Measurements from ENCODE around the gene GCNT3.

The GCNT3 gene

DNA sequence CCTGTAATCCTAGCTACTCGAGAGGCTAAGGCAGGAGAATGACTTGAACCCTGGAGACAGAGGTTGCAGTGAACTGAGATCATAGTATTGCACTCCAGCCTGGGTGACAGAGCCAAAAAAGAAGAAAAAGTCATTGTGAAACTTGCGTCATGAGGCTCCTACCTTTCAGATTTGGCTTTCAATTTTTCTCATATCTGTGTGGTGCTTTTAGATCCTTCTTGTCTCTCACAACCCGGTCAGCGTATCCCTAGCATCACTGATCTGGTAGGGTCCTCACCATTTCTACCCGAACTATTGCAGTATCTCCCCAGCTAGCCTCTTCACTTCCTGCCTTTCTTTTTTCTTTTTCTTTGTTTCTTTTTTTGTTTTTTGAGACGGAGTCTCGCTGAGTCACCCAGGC, 21.6 kb upstream of the GCNT3 start (continued):
- TF ChIP-seq ZBTB8A (tag by site-specific recombination; IDR thresholded peaks at IDR 0.05) (no peak), ZNF473 (tag by site-specific recombination; IDR thresholded peaks at IDR 0.05) (no peak), ZNF174 (tag by site-specific recombination; IDR thresholded peaks at IDR 0.05) (no peak), ZNF626 (tag by site-specific recombination; IDR thresholded peaks at IDR 0.05) (no peak), SCRT2 (tag by site-specific recombination; IDR thresholded peaks at IDR 0.05) (no peak), ZBTB1 (tag by site-specific recombination; IDR thresholded peaks at IDR 0.05) (no peak)
- TF ChIP-seq, protein P1, sequence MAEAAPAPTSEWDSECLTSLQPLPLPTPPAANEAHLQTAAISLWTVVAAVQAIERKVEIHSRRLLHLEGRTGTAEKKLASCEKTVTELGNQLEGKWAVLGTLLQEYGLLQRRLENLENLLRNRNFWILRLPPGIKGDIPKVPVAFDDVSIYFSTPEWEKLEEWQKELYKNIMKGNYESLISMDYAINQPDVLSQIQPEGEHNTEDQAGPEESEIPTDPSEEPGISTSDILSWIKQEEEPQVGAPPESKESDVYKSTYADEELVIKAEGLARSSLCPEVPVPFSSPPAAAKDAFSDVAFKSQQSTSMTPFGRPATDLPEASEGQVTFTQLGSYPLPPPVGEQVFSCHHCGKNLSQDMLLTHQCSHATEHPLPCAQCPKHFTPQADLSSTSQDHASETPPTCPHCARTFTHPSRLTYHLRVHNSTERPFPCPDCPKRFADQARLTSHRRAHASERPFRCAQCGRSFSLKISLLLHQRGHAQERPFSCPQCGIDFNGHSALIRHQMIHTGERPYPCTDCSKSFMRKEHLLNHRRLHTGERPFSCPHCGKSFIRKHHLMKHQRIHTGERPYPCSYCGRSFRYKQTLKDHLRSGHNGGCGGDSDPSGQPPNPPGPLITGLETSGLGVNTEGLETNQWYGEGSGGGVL (tag by site-specific recombination; IDR thresholded peaks at IDR 0.05), result no peak

GRCh38 chr15:59591356-59591755, 20.2 kb upstream of the GCNT3 start:
- Histone ChIP-seq H3K36me3 (ENCODE audit: control insufficient read depth in 2 of 2, insufficient read depth in 1 of 2, low read length in 2 of 2) (no peaks in the 10 kb centered on the region), H3K27ac (ENCODE audit: extremely low read depth, low read depth, low read length) (no peak overlapping the region)
- CTCF ChIA-PET, result interaction anchor here (0.6 kb wide), 1 partner anchor 635 kb away, joined by 3 read pairs; no protein-coding TSS in a partner anchor

DNA sequence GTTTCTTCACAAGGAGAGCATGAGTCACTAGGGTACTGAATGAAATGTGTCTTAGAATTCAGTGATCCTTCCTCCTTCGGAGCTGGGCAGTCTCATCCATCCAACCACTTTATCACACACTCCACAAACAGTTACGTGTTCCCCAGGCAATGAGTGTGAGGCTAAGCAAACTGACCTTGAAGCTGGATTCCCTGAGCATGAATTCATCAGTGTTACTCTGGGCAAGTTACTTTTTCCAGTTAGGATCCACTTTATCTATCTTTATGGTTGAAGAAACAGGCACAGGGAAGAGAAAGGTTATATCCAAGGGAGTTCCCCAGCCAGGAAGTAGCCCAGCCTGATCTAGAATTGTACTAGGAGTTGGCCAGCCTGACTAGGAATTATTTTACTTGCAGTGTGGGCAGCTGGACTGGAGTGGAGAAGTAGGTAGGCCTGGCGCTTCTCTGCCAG, 17.1 kb upstream of the GCNT3 start:
- H3K36me3 ChIP-seq (ENCODE audit: control insufficient read depth in 2 of 2, insufficient read depth in 1 of 2, low read length in 2 of 2), result no peaks in the 10 kb centered on the region
- CTCF ChIA-PET, result interaction anchor here (0.6 kb wide), 1 partner anchor 450 kb away, joined by 3 read pairs; no protein-coding TSS in a partner anchor
- H3K4me1 ChIP-seq (ENCODE audit: control insufficient read depth, insufficient read depth, low read length), result no peaks in the 10 kb centered on the region
- H3K4me3 ChIP-seq (ENCODE audit: low read depth, low read length), result no peak overlapping the region
- no peak overlapping the region for H3K27ac ChIP-seq (ENCODE audit: extremely low read depth, low read depth, low read length)
- POLR2A ChIA-PET, result no interaction called here
- H3K9me3 ChIP-seq (ENCODE audit: control insufficient read depth, insufficient read depth, low read depth, low read length), result no peaks in the 10 kb centered on the region
- TF ChIP-seq ZNF155 (tag by site-specific recombination; IDR thresholded peaks at IDR 0.05), result no peak
- no peak for TF ChIP-seq GFI1B (tag by site-specific recombination; IDR thresholded peaks at IDR 0.05)
- TF ChIP-seq ZNF175 (tag by site-specific recombination; IDR thresholded peaks at IDR 0.05), result no peak
- no peak for TF ChIP-seq ZNF549 (tag by site-specific recombination; IDR thresholded peaks at IDR 0.05)
- no peak for TF ChIP-seq ZXDB (tag by site-specific recombination; IDR thresholded peaks at IDR 0.05)
- no peak for TF ChIP-seq ZNF23 (tag by site-specific recombination; IDR thresholded peaks at IDR 0.05; ENCODE audit: borderline replicate concordance)
- TF ChIP-seq TSHZ1 (tag by site-specific recombination; IDR thresholded peaks at IDR 0.05; ENCODE audit: borderline replicate concordance), result no peak

More at GRCh38 chr15:59591356-59591755, 20.2 kb upstream of the GCNT3 start:
- Histone ChIP-seq H3K9me3 (ENCODE audit: control insufficient read depth, insufficient read depth, low read depth, low read length) (no peaks in the 10 kb centered on the region), H3K4me3 (ENCODE audit: low read depth, low read length) (no peak overlapping the region), H3K4me1 (ENCODE audit: control insufficient read depth, insufficient read depth, low read length) (peaks cover 6% of the 10 kb centered on the region)
- TF ChIP-seq ZNF416 (tag by site-specific recombination; IDR thresholded peaks at IDR 0.05) (no peak), ZNF292 (tag by site-specific recombination; IDR thresholded peaks at IDR 0.05; ENCODE audit: borderline replicate concordance, low read depth) (no peak), RBAK (tag by site-specific recombination; IDR thresholded peaks at IDR 0.05) (no peak), ZNF571 (tag by site-specific recombination; IDR thresholded peaks at IDR 0.05) (no peak), ZNF514 (tag by site-specific recombination; IDR thresholded peaks at IDR 0.05) (no peak), HOXD13 (CRISPR knock-in tag; IDR thresholded peaks at IDR 0.05; ENCODE audit: borderline replicate concordance) (no peak), ZNF747 (tag by site-specific recombination; IDR thresholded peaks at IDR 0.05) (no peak), ZNF664 (tag by site-specific recombination; IDR thresholded peaks at IDR 0.05) (no peak), ZBTB48 (tag by site-specific recombination; IDR thresholded peaks at IDR 0.05) (no peak), ZNF311 (tag by site-specific recombination; IDR thresholded peaks at IDR 0.05; ENCODE audit: borderline replicate concordance) (no peak), ZNF621 (tag by site-specific recombination; IDR thresholded peaks at IDR 0.05) (no peak), ZNF341 (tag by site-specific recombination; IDR thresholded peaks at IDR 0.05; ENCODE audit: low read depth) (no peak), ZFP37 (tag by site-specific recombination; IDR thresholded peaks at IDR 0.05) (no peak), ZNF521 (tag by site-specific recombination; IDR thresholded peaks at IDR 0.05) (no peak), ZNF624 (tag by site-specific recombination; IDR thresholded peaks at IDR 0.05) (no peak), PBX3 (CRISPR knock-in tag; IDR thresholded peaks at IDR 0.05) (no peak), ZNF777 (tag by site-specific recombination; IDR thresholded peaks at IDR 0.05; ENCODE audit: borderline replicate concordance) (no peak), PRDM1 (tag by site-specific recombination; IDR thresholded peaks at IDR 0.05) (no peak)
- TF ChIP-seq, protein P2, sequence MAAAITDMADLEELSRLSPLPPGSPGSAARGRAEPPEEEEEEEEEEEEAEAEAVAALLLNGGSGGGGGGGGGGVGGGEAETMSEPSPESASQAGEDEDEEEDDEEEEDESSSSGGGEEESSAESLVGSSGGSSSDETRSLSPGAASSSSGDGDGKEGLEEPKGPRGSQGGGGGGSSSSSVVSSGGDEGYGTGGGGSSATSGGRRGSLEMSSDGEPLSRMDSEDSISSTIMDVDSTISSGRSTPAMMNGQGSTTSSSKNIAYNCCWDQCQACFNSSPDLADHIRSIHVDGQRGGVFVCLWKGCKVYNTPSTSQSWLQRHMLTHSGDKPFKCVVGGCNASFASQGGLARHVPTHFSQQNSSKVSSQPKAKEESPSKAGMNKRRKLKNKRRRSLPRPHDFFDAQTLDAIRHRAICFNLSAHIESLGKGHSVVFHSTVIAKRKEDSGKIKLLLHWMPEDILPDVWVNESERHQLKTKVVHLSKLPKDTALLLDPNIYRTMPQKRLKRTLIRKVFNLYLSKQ (tag by site-specific recombination; IDR thresholded peaks at IDR 0.05; ENCODE audit: borderline replicate concordance), result no peak
- TF ChIP-seq, protein P3, sequence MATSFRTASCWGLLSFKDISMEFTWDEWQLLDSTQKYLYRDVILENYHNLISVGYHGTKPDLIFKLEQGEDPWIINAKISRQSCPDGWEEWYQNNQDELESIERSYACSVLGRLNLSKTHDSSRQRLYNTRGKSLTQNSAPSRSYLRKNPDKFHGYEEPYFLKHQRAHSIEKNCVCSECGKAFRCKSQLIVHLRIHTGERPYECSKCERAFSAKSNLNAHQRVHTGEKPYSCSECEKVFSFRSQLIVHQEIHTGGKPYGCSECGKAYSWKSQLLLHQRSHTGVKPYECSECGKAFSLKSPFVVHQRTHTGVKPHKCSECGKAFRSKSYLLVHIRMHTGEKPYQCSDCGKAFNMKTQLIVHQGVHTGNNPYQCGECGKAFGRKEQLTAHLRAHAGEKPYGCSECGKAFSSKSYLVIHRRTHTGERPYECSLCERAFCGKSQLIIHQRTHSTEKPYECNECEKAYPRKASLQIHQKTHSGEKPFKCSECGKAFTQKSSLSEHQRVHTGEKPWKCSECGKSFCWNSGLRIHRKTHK (tag by site-specific recombination; IDR thresholded peaks at IDR 0.05), result no peak
- POLR2A ChIA-PET, result no interaction called here

Measured in HEK293 (cell line).